HG02759 (cell line): Measurements from ENCODE around the gene CIC.
A peak's percentile ranks its signal among the peaks of the same experiment; 100 is the strongest.

Source experiments
- ATAC-seq: cut with Tn5 transposase; IDR thresholded peaks from one replicate; pipeline ENCODE4 v1.9.1; 2021; ENCODE audit warnings: mild to moderate bottlenecking, moderate library complexity; ENCODE audit not compliant: unreplicated experiment

Gene CIC

GRCh38 chr19:42268704-42269477 is at the start of gene CIC:
Gene CIC (plus strand): TSS chr19:42269252. CDS start chr19:42271784, 2,532 bp downstream.
- peak; percentile 79 for ATAC-seq

- peak; percentile 78 for ATAC-seq
Observed at GRCh38 chr19:42219812-42220750, 49.0 kb upstream of the CIC start, which contains the start of gene ZNF526. Gene ZNF526 (plus strand): TSS chr19:42220312. CDS start chr19:42224404, 4,092 bp downstream.

- ATAC-seq: no peak
Observed at GRCh38 chr19:42220751-42221097, 48.3 kb upstream of the CIC start.

- no peak for ATAC-seq
Observed at GRCh38 chr19:42224940-42225717, 43.9 kb upstream of the CIC start.

- no peak for ATAC-seq
Observed at GRCh38 chr19:42225718-42226292, 43.2 kb upstream of the CIC start.

GRCh38 chr19:42226886-42227285 is 42.2 kb upstream of the CIC start:
- ATAC-seq: no peak

GRCh38 chr19:42228641-42229040 is 40.4 kb upstream of the CIC start:
- no peak for ATAC-seq

- ATAC-seq: no peak
Observed at GRCh38 chr19:42229301-42229854, 39.7 kb upstream of the CIC start.

GRCh38 chr19:42229855-42230351 is 39.1 kb upstream of the CIC start:
- ATAC-seq: no peak

GRCh38 chr19:42230571-42230970 is 38.5 kb upstream of the CIC start:
- ATAC-seq: no peak

- ATAC-seq: no peak
Observed at GRCh38 chr19:42232435-42232834, 36.6 kb upstream of the CIC start.

- ATAC-seq: no peak
Observed at GRCh38 chr19:42233106-42233505, 35.9 kb upstream of the CIC start.

GRCh38 chr19:42233678-42234292 is 35.3 kb upstream of the CIC start:
- ATAC-seq: no peak

GRCh38 chr19:42234364-42234763 is 34.7 kb upstream of the CIC start:
- ATAC-seq: no peak

GRCh38 chr19:42235181-42235580 is 33.9 kb upstream of the CIC start:
- ATAC-seq: no peak

- no peak for ATAC-seq
Observed at GRCh38 chr19:42239544-42240220, 29.4 kb upstream of the CIC start.

GRCh38 chr19:42241279-42241678 is 27.8 kb upstream of the CIC start:
- ATAC-seq: no peak

GRCh38 chr19:42242069-42242511 is 27.0 kb upstream of the CIC start:
- ATAC-seq: peak; percentile 7
